WTC11 (cell line): ENCODE results near the gene NARS2. TPM values are rescaled to one million over a fixed set of nuclear protein-coding genes. Genes with fewer than 3 reads are reported as not detected.

Experiments
- CREB1 ChIP-seq: sonication (generic); formaldehyde crosslinking; IDR thresholded peaks from 2 replicates; pipeline ENCODE4 v1.8.0; 2023; ENCODE audit warnings: mild to moderate bottlenecking, missing genetic modification reagents
- ESRRA ChIP-seq: sonication (generic); formaldehyde crosslinking; IDR thresholded peaks from 2 replicates; pipeline ENCODE4 v1.8.1; 2022; ENCODE audit warnings: mild to moderate bottlenecking, missing genetic modification reagents, borderline replicate concordance
- total RNA-seq: library from RNA; stranded (reverse); gene quantifications from 3 replicates; pipeline ENCODE4 v1.2.3, GENCODE V29; 2021
- TF ChIP-seq, protein P1 (sequence below): sonication (generic); formaldehyde crosslinking; IDR thresholded peaks from 2 replicates; pipeline ENCODE4 v1.8.1; 2022; ENCODE audit warnings: low read depth, mild to moderate bottlenecking, moderate library complexity, missing genetic modification reagents, borderline replicate concordance
- TF ChIP-seq, protein P2 (sequence below): fragments of 250-450 bp; sonication (Bioruptor Pico); IDR thresholded peaks from 2 replicates; pipeline ENCODE4 v1.9.0; 2021; ENCODE audit warnings: moderate library complexity, mild to moderate bottlenecking, inconsistent platforms, borderline replicate concordance
- TF ChIP-seq, protein P3 (sequence below): sonication (generic); formaldehyde crosslinking; IDR thresholded peaks from 2 replicates; pipeline ENCODE4 v1.8.1; 2022; ENCODE audit warnings: low read depth, missing genetic modification reagents, borderline replicate concordance

The NARS2 gene
- total RNA-seq, 1 experiment from 2014 or later = 36.4 TPM

DNA sequence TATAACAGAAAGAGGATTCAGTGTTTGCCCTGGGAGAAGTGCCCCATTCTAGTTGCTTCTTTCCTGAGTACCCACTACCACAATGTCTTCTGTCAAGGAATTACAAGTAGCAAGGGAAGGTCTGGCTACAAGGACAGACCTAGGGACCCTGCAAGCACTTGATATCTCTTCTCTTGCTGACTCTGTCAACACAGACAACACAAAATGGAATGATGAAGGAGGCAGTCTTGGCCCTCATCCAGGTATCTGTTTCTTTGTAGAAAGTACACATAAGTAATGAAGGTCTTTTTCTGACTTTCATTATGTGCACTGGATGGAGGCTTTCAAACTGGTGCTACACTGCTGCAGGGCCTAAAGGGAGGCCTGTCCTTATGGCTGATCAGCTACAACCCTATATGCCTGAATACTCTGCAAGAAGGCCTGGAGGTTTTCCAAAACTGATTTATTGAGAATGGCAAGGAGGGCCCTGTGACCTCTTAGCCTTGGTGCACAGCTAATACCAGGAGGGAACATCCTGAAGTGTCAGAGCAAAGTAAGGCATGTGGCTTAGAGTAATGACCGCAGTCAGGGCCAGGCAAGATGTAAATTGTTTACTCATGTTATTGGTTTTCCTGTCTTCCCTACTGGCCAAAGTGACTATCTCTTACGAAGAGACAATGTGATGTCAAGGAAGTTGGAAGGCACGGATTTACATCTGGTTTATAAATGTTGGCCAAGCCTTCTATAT lies 188.3 kb downstream of the NARS2 start (continued):
- TF ChIP-seq, protein P1, sequence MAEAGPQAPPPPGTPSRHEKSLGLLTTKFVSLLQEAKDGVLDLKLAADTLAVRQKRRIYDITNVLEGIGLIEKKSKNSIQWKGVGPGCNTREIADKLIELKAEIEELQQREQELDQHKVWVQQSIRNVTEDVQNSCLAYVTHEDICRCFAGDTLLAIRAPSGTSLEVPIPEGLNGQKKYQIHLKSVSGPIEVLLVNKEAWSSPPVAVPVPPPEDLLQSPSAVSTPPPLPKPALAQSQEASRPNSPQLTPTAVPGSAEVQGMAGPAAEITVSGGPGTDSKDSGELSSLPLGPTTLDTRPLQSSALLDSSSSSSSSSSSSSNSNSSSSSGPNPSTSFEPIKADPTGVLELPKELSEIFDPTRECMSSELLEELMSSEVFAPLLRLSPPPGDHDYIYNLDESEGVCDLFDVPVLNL (CRISPR knock-in tag) = no peak
- TF ChIP-seq, protein P2, sequence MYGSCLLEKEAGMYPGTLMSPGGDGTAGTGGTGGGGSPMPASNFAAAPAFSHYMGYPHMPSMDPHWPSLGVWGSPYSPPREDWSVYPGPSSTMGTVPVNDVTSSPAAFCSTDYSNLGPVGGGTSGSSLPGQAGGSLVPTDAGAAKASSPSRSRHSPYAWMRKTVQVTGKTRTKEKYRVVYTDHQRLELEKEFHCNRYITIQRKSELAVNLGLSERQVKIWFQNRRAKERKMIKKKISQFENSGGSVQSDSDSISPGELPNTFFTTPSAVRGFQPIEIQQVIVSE = no peak
- TF ChIP-seq, protein P3, sequence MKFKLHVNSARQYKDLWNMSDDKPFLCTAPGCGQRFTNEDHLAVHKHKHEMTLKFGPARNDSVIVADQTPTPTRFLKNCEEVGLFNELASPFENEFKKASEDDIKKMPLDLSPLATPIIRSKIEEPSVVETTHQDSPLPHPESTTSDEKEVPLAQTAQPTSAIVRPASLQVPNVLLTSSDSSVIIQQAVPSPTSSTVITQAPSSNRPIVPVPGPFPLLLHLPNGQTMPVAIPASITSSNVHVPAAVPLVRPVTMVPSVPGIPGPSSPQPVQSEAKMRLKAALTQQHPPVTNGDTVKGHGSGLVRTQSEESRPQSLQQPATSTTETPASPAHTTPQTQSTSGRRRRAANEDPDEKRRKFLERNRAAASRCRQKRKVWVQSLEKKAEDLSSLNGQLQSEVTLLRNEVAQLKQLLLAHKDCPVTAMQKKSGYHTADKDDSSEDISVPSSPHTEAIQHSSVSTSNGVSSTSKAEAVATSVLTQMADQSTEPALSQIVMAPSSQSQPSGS (CRISPR knock-in tag) = no peak
- TF ChIP-seq CREB1 (CRISPR knock-in tag) (no peak), ESRRA (no peak)

Other genes starting within 250 kb of the NARS2 start
- gene GAB2, start 157.0 kb downstream of the NARS2 start, total RNA-seq = 8.5 to 10.6 TPM (median 9.7 TPM) in 3 replicates